ENCODE measurements around the gene TNFAIP2. TPM values are rescaled to one million over a fixed set of nuclear protein-coding genes. Genes with fewer than 3 reads are reported as not detected.

The TNFAIP2 gene
- total and polyA plus RNA-seq, 2 experiments from 2014 or later = 9.9 to 14.1 TPM

- TF ChIP-seq ETS1 (IDR thresholded peaks at IDR 0.05) = no peak
- no peak for TF ChIP-seq ZNF114 (CRISPR knock-in tag; IDR thresholded peaks at IDR 0.05)
- TF ChIP-seq STAT1 (IDR thresholded peaks at IDR 0.05; ENCODE audit: unreplicated experiment) = no peak
- no peak for TF ChIP-seq EZH2phosphoT487 (IDR thresholded peaks at IDR 0.05; ENCODE audit: unreplicated experiment)
- TF ChIP-seq EZH2 (IDR thresholded peaks at IDR 0.05; ENCODE audit: low read depth, unreplicated experiment) = no peak
- TF ChIP-seq NANOG (IDR thresholded peaks at IDR 0.05; ENCODE audit: borderline replicate concordance) = no peak
These were observed 34.7 kb downstream of the TNFAIP2 start (continued) for GRCh38 chr14:103157969-103158368.

- H3K4me2 ChIP-seq = no peak overlapping the region
- H4K20me1 ChIP-seq (replicated peaks; ENCODE audit: insufficient read depth) = no peaks in the 10 kb centered on the region
- no peaks in the 10 kb centered on the region for H3K4me1 ChIP-seq (ENCODE audit: insufficient read depth)
- ATAC-seq (no peak; the same call in 2 of the 3 replicates), DNase-seq (ENCODE audit: low spot score) (no peak)
- peaks cover 13% of the 10 kb centered on the region for H3K27me3 Mint-ChIP-seq (ENCODE audit: insufficient read depth, low read depth, poor library complexity)
- no peak overlapping the region for H2AFZ ChIP-seq
- no peak overlapping the region for H3K27ac ChIP-seq (ENCODE audit: low read depth)
- H3F3A ChIP-seq (replicated peaks; ENCODE audit: low read depth) = no peaks in the 10 kb centered on the region
- peaks cover 3% of the 10 kb centered on the region; the same call in 2 of the 3 replicates for H3K4me1 Mint-ChIP-seq
- no peaks in the 10 kb centered on the region for H3K36me3 ChIP-seq (ENCODE audit: insufficient read depth)
- peaks cover 10% of the 10 kb centered on the region for H3K36me3 Mint-ChIP-seq (ENCODE audit: low read depth)
- no peaks in the 10 kb centered on the region for H3K79me2 ChIP-seq (replicated peaks; ENCODE audit: insufficient read depth)
- no peaks in the 10 kb centered on the region for H3K9me2 ChIP-seq (ENCODE audit: insufficient read depth)
- H3K27me3 ChIP-seq (ENCODE audit: insufficient read depth) = no peaks in the 10 kb centered on the region
- H3K4me3 Mint-ChIP-seq = no peak overlapping the region
- no peak overlapping the region for H3K4me3 ChIP-seq
- TF ChIP-seq CREB1 (CRISPR knock-in tag; IDR thresholded peaks at IDR 0.05; ENCODE audit: low read depth) (no peak), ZNF462 (CRISPR knock-in tag; IDR thresholded peaks at IDR 0.05) (no peak), JUNB (IDR thresholded peaks at IDR 0.05; ENCODE audit: unreplicated experiment) (no peak), EZH2phosphoT487 (IDR thresholded peaks at IDR 0.05; ENCODE audit: unreplicated experiment) (no peak), STAT1 (IDR thresholded peaks at IDR 0.05; ENCODE audit: unreplicated experiment) (no peak), ETS1 (IDR thresholded peaks at IDR 0.05) (no peak), NANOG (IDR thresholded peaks at IDR 0.05; ENCODE audit: borderline replicate concordance) (no peak)
- no peak overlapping the region for H3K27ac Mint-ChIP-seq
- peaks cover 26% of the 10 kb centered on the region for H3K9me3 Mint-ChIP-seq
These were observed 35.4 kb downstream of the TNFAIP2 start for GRCh38 chr14:103158688-103159087.

All from GM23338 (cell line).